Upper lobe of left lung (tissue), 6 donors: ENCODE results near the gene FHOD1. TPM values are rescaled to one million over a fixed set of nuclear protein-coding genes. Genes with fewer than 3 reads are reported as not detected.

Experiments
- ATAC-seq, 2 donors: fragments of 200-7000 bp; cut with Tn5 transposase; one replicate each; pipeline ENCODE4 v1.9.1; 2022; ENCODE audit warnings: mild to moderate bottlenecking in 2 of 2, moderate library complexity in 2 of 2; ENCODE audit not compliant: low FRiP score in 2 of 2
- DNase-seq, 2 donors: peaks; one replicate each; pipeline ENCODE4 v3.0.0-alpha.2; 2019 to 2020
- H3K27ac ChIP-seq, 4 donors: fragments of 200-600 bp; sonication (generic); one replicate each; pipeline ENCODE4 v1.5.1; 2016 to 2019
- H3K27me3 ChIP-seq, 4 donors: fragments of 200-600 bp; sonication (generic); one replicate each; pipeline ENCODE4 v1.5.1; 2017 to 2019
- H3K36me3 ChIP-seq, 4 donors: fragments of 200-600 bp; sonication (generic); one replicate each; pipeline ENCODE4 v1.5.1; 2016 to 2019
- H3K4me1 ChIP-seq, 4 donors: fragments of 200-600 bp; sonication (generic); one replicate each; pipeline ENCODE4 v1.5.1; 2018 to 2019
- H3K4me3 ChIP-seq, 4 donors: fragments of 200-600 bp; sonication (generic); one replicate each; pipeline ENCODE4 v1.5.1; 2017 to 2019; ENCODE audit warnings: mild to moderate bottlenecking in 2 of 4, moderate library complexity in 1 of 4
- H3K9me3 ChIP-seq, 4 donors: fragments of 200-600 bp; sonication (generic); one replicate each; pipeline ENCODE4 v1.5.1; 2018 to 2019
- EP300 ChIP-seq, 4 donors: sonication (generic); formaldehyde crosslinking; IDR thresholded peaks; one replicate each; pipeline ENCODE4 v1.5.1; 2017; ENCODE audit warnings: antibody characterized with exemption in 4 of 4, control low read depth in 2 of 4
- POLR2A ChIP-seq, 4 donors: fragments of 450-650 bp; IDR thresholded peaks; one replicate each; pipeline ENCODE4 v1.5.1; 2016 to 2017; ENCODE audit warnings: antibody characterized with exemption in 4 of 4, mild to moderate bottlenecking in 2 of 4
- POLR2AphosphoS5 ChIP-seq, 2 donors: sonication (generic); formaldehyde crosslinking; IDR thresholded peaks; one replicate each; pipeline ENCODE4 v1.5.1; 2017; ENCODE audit warnings: antibody characterized with exemption in 2 of 2
- WGBS, 2 donors: methylation state at CpG; one replicate each; pipeline ENCODE4 v1.1.5; 2017 to 2018; 5-methylcytosine and 5-hydroxymethylcytosine counted together
- total RNA-seq, 6 donors: library from RNA; depleted of rRNA in 4 of 6; stranded (reverse); fragments of >200 nt in 4 of 6; gene quantifications; one replicate each; pipeline versions ENCODE4 v1.1.0 to v1.2.1, GENCODE V29; 2016 to 2021
- TF ChIP-seq, protein P1 (sequence below), 6 experiments: fragments of 450-650 bp in 4 of 6; fragments of 200-600 bp in 2 of 6; sonication (generic) in 2 of 6; IDR thresholded peaks; one replicate each; pipeline ENCODE4 v1.5.1; 2016 to 2019; ENCODE audit warnings: antibody characterized with exemption in 6 of 6
- donor health status: DM: no; HTN: no; CAD: no; lungs with moderate emphysema.
- donor health status: DM: no; HTN: yes; CAD: no; lungs with severe emphysema.

The FHOD1 gene
- total RNA-seq, 6 donors from 2014 or later = 26.0 to 310 (median 91.0) TPM

- peaks cover 34 to 53% (median 41%) of the 10 kb centered on the region in 4 donors for H3K4me1 ChIP-seq
- DNase-seq = peak in 1 of 2 donors; percentile 77
- H3K9me3 ChIP-seq = no peaks in the 10 kb centered on the region
- WGBS, 2 donors = 87 to 93% methylated on average over 6 to 24 of the region's 26 CpGs
- no peak for ATAC-seq
- no peak overlapping the region for H3K4me3 ChIP-seq
- no peaks in the 10 kb centered on the region for H3K27me3 ChIP-seq
- H3K36me3 ChIP-seq = no peaks in the 10 kb centered on the region
- H3K27ac ChIP-seq = no peak overlapping the region
- TF ChIP-seq POLR2AphosphoS5 (IDR thresholded peaks at IDR 0.05) (no peak), EP300 (IDR thresholded peaks at IDR 0.05) (no peak), POLR2A (IDR thresholded peaks at IDR 0.05) (no peak)
- TF ChIP-seq, protein P1, sequence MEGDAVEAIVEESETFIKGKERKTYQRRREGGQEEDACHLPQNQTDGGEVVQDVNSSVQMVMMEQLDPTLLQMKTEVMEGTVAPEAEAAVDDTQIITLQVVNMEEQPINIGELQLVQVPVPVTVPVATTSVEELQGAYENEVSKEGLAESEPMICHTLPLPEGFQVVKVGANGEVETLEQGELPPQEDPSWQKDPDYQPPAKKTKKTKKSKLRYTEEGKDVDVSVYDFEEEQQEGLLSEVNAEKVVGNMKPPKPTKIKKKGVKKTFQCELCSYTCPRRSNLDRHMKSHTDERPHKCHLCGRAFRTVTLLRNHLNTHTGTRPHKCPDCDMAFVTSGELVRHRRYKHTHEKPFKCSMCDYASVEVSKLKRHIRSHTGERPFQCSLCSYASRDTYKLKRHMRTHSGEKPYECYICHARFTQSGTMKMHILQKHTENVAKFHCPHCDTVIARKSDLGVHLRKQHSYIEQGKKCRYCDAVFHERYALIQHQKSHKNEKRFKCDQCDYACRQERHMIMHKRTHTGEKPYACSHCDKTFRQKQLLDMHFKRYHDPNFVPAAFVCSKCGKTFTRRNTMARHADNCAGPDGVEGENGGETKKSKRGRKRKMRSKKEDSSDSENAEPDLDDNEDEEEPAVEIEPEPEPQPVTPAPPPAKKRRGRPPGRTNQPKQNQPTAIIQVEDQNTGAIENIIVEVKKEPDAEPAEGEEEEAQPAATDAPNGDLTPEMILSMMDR (IDR thresholded peaks at IDR 0.05) = no peak
Measured at GRCh38 chr16:67187175-67187890, 59.9 kb downstream of the FHOD1 start.

GRCh38 chr16:67186550-67186950 lies 60.7 kb downstream of the FHOD1 start:
- no peak overlapping the region for H3K27ac ChIP-seq
- no peak for DNase-seq
- TF ChIP-seq EP300 (IDR thresholded peaks at IDR 0.05) = no peak
- TF ChIP-seq POLR2A (IDR thresholded peaks at IDR 0.05) = no peak
- no peak for TF ChIP-seq POLR2AphosphoS5 (IDR thresholded peaks at IDR 0.05)
- TF ChIP-seq, protein P1 (IDR thresholded peaks at IDR 0.05) = no peak
- H3K36me3 ChIP-seq = no peaks in the 10 kb centered on the region
- no peak overlapping the region for H3K4me3 ChIP-seq
- no peaks in the 10 kb centered on the region for H3K27me3 ChIP-seq
- peaks cover 32 to 53% (median 39%) of the 10 kb centered on the region in 4 donors for H3K4me1 ChIP-seq
- ATAC-seq = no peak
- H3K9me3 ChIP-seq = no peaks in the 10 kb centered on the region
- WGBS, 2 donors = 48 to 86% methylated on average over 4 to 5 of the region's 5 CpGs

- no peak for ATAC-seq
- no peaks in the 10 kb centered on the region for H3K36me3 ChIP-seq
- no peaks in the 10 kb centered on the region for H3K9me3 ChIP-seq
- TF ChIP-seq EP300 (IDR thresholded peaks at IDR 0.05) (no peak), POLR2AphosphoS5 (IDR thresholded peaks at IDR 0.05) (no peak), POLR2A (IDR thresholded peaks at IDR 0.05) (peak in 1 of 4 donors; percentile 15)
- TF ChIP-seq, protein P1 (IDR thresholded peaks at IDR 0.05) = peak in 1 of 6 experiments; percentile 11
- H3K27ac ChIP-seq = peak overlapping the region in 3 of 4 donors; percentile 7 to 41 (median 27)
- peaks cover 29 to 46% (median 31%) of the 10 kb centered on the region in 4 donors for H3K4me1 ChIP-seq
- DNase-seq = no peak
- H3K4me3 ChIP-seq = peak overlapping the region in 3 of 4 donors; percentile 65 to 84 (median 84)
- no peaks in the 10 kb centered on the region for H3K27me3 ChIP-seq
- WGBS, 2 donors = 10 to 13% methylated on average over 9 to 12 of the region's 12 CpGs
Measured at GRCh38 chr16:67185651-67186134, 61.6 kb downstream of the FHOD1 start.

- TF ChIP-seq POLR2AphosphoS5 (IDR thresholded peaks at IDR 0.05) (peak; percentile 46 to 59), POLR2A (IDR thresholded peaks at IDR 0.05) (no peak), EP300 (IDR thresholded peaks at IDR 0.05) (no peak)
- TF ChIP-seq, protein P1 (IDR thresholded peaks at IDR 0.05) = peak; percentile 77 to 95 (median 89)
- Histone ChIP-seq H3K4me3 (peak overlapping the region in 3 of 4 donors; percentile 65 to 84 (median 84)), H3K9me3 (no peaks in the 10 kb centered on the region), H3K4me1 (peaks cover 29 to 42% (median 31%) of the 10 kb centered on the region in 4 donors), H3K27ac (peak overlapping the region in 3 of 4 donors; percentile 27 to 41 (median 30)), H3K27me3 (no peaks in the 10 kb centered on the region), H3K36me3 (no peaks in the 10 kb centered on the region)
- peak; percentile 90 to 94 for DNase-seq
- 23 to 60% methylated on average over 6 to 25 of the region's 43 CpGs for WGBS, 2 donors
- peak; percentile 78 to 79 for ATAC-seq
Measured at GRCh38 chr16:67184995-67185650, 62.2 kb downstream of the FHOD1 start.
